Measurements from ENCODE around the gene ZNF580. TPM values are rescaled to one million over a fixed set of nuclear protein-coding genes. Genes with fewer than 3 reads are reported as not detected.

Gene ZNF580
- total and polyA plus RNA-seq, 9 of the 15 experiments (the other 6 are each of a cell fraction or from before 2014, with no cell fraction given) = 2.3 to 47.4 (median 6.0) TPM

DNA sequence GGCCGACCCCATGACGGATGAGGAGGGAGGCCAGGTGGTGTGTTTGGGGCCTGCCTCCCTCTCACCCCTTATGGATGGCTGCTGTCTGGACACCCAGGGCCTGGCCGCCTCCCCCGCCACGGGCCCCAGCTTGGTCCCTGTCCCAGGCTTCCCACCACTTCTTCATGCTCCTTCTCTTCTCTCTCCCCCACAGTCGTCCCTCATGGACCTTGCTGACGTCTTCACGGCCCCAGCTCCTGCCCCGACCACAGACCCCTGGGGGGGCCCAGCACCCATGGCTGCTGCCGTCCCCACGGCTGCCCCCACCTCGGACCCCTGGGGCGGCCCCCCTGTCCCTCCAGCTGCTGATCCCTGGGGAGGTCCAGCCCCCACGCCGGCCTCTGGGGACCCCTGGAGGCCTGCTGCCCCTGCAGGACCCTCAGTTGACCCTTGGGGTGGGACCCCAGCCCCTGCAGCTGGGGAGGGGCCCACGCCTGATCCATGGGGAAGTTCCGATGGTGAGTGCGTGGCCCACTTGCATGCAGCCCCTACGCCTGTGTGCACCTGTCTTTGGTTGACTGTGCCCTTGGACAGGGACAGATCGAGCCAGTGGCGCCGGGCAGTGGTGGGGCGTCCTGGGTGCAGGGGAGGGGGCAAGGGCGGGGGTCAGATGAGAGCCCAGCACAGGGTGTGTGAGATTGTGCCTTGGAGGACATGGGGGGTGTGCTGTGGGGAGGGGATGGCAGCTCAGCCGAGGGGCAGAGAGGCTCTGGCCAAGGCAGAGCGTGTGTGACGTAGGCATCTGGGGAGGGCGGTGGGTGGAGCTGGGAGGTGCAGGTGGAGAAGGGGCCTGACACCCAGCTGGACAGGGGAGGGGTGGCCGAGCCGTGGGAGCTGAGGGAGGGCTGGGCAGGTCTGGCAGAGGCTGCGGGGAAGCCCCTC lies 51.0 kb downstream of the ZNF580 start:
- 92% methylated on average over 24 of the region's 31 CpGs for WGBS (ENCODE audit: insufficient coverage, low coverage, missing lambda C conversion rate)
- intact Hi-C loops (cut with micrococcal nuclease) (no loop called here), in situ Hi-C loops (cut with MboI) (no loop called here)
- no peaks in the 10 kb centered on the region for H3K9me1 ChIP-seq (ENCODE audit: control insufficient read depth, insufficient read depth, low read length)
- TF ChIP-seq ZNF133 (CRISPR knock-in tag; IDR thresholded peaks at IDR 0.05) = no peak
- TF ChIP-seq SRSF3 (IDR thresholded peaks at IDR 0.05; ENCODE audit: insufficient read depth, low read length) = no peak
- no peak for TF ChIP-seq LARP7 (IDR thresholded peaks at IDR 0.05)
- TF ChIP-seq SP1 (CRISPR knock-in tag; IDR thresholded peaks at IDR 0.05) = no peak
- TF ChIP-seq CBX5 (IDR thresholded peaks at IDR 0.05; ENCODE audit: borderline replicate concordance, low read depth) = no peak
- TF ChIP-seq POLR2G (IDR thresholded peaks at IDR 0.05; ENCODE audit: low read depth, low read length) = peak; percentile 54
- TF ChIP-seq MECOM (CRISPR knock-in tag; IDR thresholded peaks at IDR 0.05) = no peak
- no peak for TF ChIP-seq ARID1B (IDR thresholded peaks at IDR 0.05)
- TF ChIP-seq ZNF263 (CRISPR knock-in tag; IDR thresholded peaks at IDR 0.05; ENCODE audit: borderline replicate concordance) = no peak
- TF ChIP-seq RBFOX2 (IDR thresholded peaks at IDR 0.05; ENCODE audit: low read depth, low read length) = peak; percentile 14; the same call in 1 of the 2 replicates
- peak; percentile 24 for TF ChIP-seq PCBP1 (IDR thresholded peaks at IDR 0.05; ENCODE audit: low read depth, low read length, poor library complexity, severe bottlenecking)
- TF ChIP-seq, protein P1, sequence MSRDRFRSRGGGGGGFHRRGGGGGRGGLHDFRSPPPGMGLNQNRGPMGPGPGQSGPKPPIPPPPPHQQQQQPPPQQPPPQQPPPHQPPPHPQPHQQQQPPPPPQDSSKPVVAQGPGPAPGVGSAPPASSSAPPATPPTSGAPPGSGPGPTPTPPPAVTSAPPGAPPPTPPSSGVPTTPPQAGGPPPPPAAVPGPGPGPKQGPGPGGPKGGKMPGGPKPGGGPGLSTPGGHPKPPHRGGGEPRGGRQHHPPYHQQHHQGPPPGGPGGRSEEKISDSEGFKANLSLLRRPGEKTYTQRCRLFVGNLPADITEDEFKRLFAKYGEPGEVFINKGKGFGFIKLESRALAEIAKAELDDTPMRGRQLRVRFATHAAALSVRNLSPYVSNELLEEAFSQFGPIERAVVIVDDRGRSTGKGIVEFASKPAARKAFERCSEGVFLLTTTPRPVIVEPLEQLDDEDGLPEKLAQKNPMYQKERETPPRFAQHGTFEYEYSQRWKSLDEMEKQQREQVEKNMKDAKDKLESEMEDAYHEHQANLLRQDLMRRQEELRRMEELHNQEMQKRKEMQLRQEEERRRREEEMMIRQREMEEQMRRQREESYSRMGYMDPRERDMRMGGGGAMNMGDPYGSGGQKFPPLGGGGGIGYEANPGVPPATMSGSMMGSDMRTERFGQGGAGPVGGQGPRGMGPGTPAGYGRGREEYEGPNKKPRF (IDR thresholded peaks at IDR 0.05; ENCODE audit: low read depth, low read length) = no peak
- no peak for TF ChIP-seq FOXP1 (CRISPR knock-in tag; IDR thresholded peaks at IDR 0.05)
- no peak for TF ChIP-seq YBX1 (IDR thresholded peaks at IDR 0.05)
- ChIA-PET CTCF (ENCODE audit: low intra/inter-chr PET ratio) (no interaction called here), POLR2A (interaction anchor here (0.7 to 1.2 kb wide), 2 partner anchors 11 to 55 kb away, joined by 3 to 5 read pairs; no protein-coding TSS in a partner anchor)
- H3K79me2 ChIP-seq (ENCODE audit: control insufficient read depth, insufficient read depth, low read length) = no peaks in the 10 kb centered on the region
- H3K36me3 ChIP-seq (ENCODE audit: control insufficient read depth, insufficient read depth, low read length) = peaks cover 92% of the 10 kb centered on the region; the same call in 2 of the 3 replicates
- no TSS peak for BruUV-seq (replicated peaks)
- peaks cover 0 to 49% of the 10 kb centered on the region in 2 experiments; a peak in 3 of 5 replicates for H3K4me1 ChIP-seq (replicated peaks in 1 of 2; ENCODE audit: control insufficient read depth in 2 of 2, insufficient read depth in 2 of 2, low read length in 2 of 2)
- FAIRE-seq (no peak), DNase-seq (ENCODE audit: extremely low read depth in 1 of 4, low spot score in 3 of 4) (no peak), ATAC-seq (no peak)
- no peaks in the 10 kb centered on the region for H3K9me3 ChIP-seq (replicated peaks; ENCODE audit: control insufficient read depth, insufficient read depth, low read depth, low read length)
- H3K4me2 ChIP-seq (ENCODE audit: insufficient read depth, low read length) = no peak overlapping the region
- H3K4me3 ChIP-seq = no peak overlapping the region
- H3K27ac ChIP-seq (ENCODE audit: extremely low read depth, low read depth, low read length) = no peak overlapping the region
- H4K20me1 ChIP-seq (replicated peaks; ENCODE audit: control insufficient read depth, insufficient read depth, low read length) = peaks cover 20% of the 10 kb centered on the region
- H3K9ac ChIP-seq (ENCODE audit: insufficient read depth in 1 of 2, low read depth in 2 of 2, low read length in 2 of 2) = no peak overlapping the region; a peak in 1 of 4 replicates
- H3K27me3 ChIP-seq (ENCODE audit: control insufficient read depth in 2 of 2, insufficient read depth in 2 of 2, low read length in 2 of 2) = no peaks in the 10 kb centered on the region
- H2AFZ ChIP-seq (ENCODE audit: low read depth, low read length) = no peak overlapping the region
